ENCODE data around the gene SYT15B.
"Not testable (repeated sequence)": the region's sequence is repeated elsewhere in the genome, so short reads cannot be mapped to it uniquely, and the experiment has no call there.

SYT15B gene

DNA sequence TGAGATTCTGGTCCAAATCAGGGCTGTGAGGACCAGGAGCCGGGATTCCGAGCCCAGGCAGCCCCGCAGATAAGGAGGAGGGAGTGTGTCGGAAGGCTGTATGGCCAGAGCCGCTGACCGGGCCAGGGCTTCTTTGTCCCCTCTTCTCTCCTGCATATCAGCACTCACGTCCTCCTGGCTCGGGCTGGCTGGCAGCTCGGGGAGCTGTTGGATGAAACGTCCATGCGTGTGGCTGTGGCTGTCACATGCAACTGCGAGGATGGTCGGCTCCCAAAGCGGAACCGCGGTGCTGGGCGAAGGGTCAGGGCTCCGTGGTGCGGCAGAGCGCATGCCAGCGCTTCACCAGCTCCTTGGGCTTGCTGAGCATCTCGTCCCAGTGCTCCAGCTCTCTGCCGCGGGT lies 9.5 kb downstream of the SYT15B start:
- H3K4me1 ChIP-seq (ENCODE audit: control insufficient read depth, insufficient read depth, low read length); H3K27me3 ChIP-seq (ENCODE audit: control insufficient read depth, insufficient read depth, low read length); H3K9ac ChIP-seq (ENCODE audit: low read depth, low read length); H3K36me3 ChIP-seq (ENCODE audit: control insufficient read depth, insufficient read depth, low read length); H3K9me3 ChIP-seq (ENCODE audit: control insufficient read depth, insufficient read depth, low read length); H3K4me3 ChIP-seq (ENCODE audit: low read depth, low read length); H3K27ac ChIP-seq (ENCODE audit: low read depth, low read length): not testable (repeated sequence)

- H3K36me3 ChIP-seq (ENCODE audit: control insufficient read depth, insufficient read depth, low read length); H3K9me3 ChIP-seq (ENCODE audit: control insufficient read depth, insufficient read depth, low read length); H3K27me3 ChIP-seq (ENCODE audit: control insufficient read depth, insufficient read depth, low read length); H3K4me1 ChIP-seq (ENCODE audit: control insufficient read depth, insufficient read depth, low read length); H3K4me3 ChIP-seq (ENCODE audit: low read depth, low read length); H3K9ac ChIP-seq (ENCODE audit: low read depth, low read length); H3K27ac ChIP-seq (ENCODE audit: low read depth, low read length): not testable (repeated sequence)
Measured at GRCh38 chr10:47753176-47753575, 10.2 kb downstream of the SYT15B start.

GRCh38 chr10:47751821-47752220 lies 11.6 kb downstream of the SYT15B start:
- not testable (repeated sequence) for H3K9me3 ChIP-seq (ENCODE audit: control insufficient read depth, insufficient read depth, low read length); H3K27me3 ChIP-seq (ENCODE audit: control insufficient read depth, insufficient read depth, low read length); H3K27ac ChIP-seq (ENCODE audit: low read depth, low read length); H3K4me3 ChIP-seq (ENCODE audit: low read depth, low read length); H3K9ac ChIP-seq (ENCODE audit: low read depth, low read length); H3K36me3 ChIP-seq (ENCODE audit: control insufficient read depth, insufficient read depth, low read length); H3K4me1 ChIP-seq (ENCODE audit: control insufficient read depth, insufficient read depth, low read length)

DNA sequence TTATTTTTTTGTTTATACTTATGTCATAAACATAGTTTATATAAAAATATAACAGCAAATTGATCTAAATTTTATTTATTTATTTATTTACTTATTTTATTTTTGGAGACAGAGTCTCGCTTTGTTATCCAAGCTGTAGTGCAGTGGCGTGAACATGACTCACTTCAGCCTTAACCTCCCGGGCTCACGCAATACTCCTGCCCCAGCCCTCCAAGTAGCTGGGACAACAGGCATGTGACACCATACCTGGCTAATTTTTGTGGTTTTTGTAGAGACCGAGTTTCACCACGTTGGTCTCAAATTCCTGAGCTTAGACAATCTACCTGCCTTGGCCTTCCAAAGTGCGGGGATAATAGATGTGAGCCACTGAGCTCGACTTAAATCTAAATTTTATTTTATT lies 13.0 kb downstream of the SYT15B start:
- not testable (repeated sequence) for H3K27ac ChIP-seq (ENCODE audit: low read depth, low read length); H3K9ac ChIP-seq (ENCODE audit: low read depth, low read length); H3K4me1 ChIP-seq (ENCODE audit: control insufficient read depth, insufficient read depth, low read length); H3K4me3 ChIP-seq (ENCODE audit: low read depth, low read length); H3K27me3 ChIP-seq (ENCODE audit: control insufficient read depth, insufficient read depth, low read length); H3K9me3 ChIP-seq (ENCODE audit: control insufficient read depth, insufficient read depth, low read length); H3K36me3 ChIP-seq (ENCODE audit: control insufficient read depth, insufficient read depth, low read length)

DNA sequence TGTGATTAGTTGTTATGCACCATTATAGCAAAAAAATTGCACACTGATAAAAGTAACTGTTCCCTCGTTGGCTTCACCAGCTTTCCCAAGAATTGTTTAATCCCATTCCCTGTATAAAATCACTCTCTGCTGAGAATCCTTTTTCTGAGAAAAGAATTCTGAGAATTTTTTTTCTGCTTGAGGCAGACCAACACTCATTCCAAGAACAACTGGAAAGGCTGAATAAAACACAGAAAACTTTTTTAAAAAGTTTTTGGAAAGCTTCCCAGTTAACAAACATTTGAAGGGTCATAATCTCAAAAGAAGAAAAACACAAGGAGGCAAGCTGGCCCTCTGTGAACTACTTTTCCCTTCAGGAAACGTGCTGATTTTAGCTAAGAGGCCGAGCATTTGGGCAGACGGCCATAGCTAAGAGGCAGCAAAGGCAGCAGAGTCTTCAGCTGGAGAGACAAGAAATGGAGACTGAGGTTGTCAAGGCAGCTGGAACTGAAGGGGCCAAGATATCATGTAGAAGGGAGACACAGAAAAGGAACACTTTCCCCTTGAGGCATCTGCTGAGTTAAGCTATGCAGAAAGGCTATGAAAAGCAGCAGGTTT lies 16.5 kb downstream of the SYT15B start:
- H3K9ac ChIP-seq (ENCODE audit: low read depth, low read length); H3K27ac ChIP-seq (ENCODE audit: low read depth, low read length): not testable (repeated sequence)

GRCh38 chr10:47744881-47745280 lies 18.5 kb downstream of the SYT15B start:
- not testable (repeated sequence) for H3K27me3 ChIP-seq (ENCODE audit: control insufficient read depth, insufficient read depth, low read length); H3K9ac ChIP-seq (ENCODE audit: low read depth, low read length); H3K9me3 ChIP-seq (ENCODE audit: control insufficient read depth, insufficient read depth, low read length); H3K36me3 ChIP-seq (ENCODE audit: control insufficient read depth, insufficient read depth, low read length); H3K4me1 ChIP-seq (ENCODE audit: control insufficient read depth, insufficient read depth, low read length); H3K4me3 ChIP-seq (ENCODE audit: low read depth, low read length); H3K27ac ChIP-seq (ENCODE audit: low read depth, low read length)

More for the DNA sequence above, 16.5 kb downstream of the SYT15B start:
- not testable (repeated sequence) for H3K9me3 ChIP-seq (ENCODE audit: control insufficient read depth, insufficient read depth, low read length); H3K36me3 ChIP-seq (ENCODE audit: control insufficient read depth, insufficient read depth, low read length); H3K4me1 ChIP-seq (ENCODE audit: control insufficient read depth, insufficient read depth, low read length); H3K27me3 ChIP-seq (ENCODE audit: control insufficient read depth, insufficient read depth, low read length); H3K4me3 ChIP-seq (ENCODE audit: low read depth, low read length)

GRCh38 chr10:47743611-47744550 lies 19.5 kb downstream of the SYT15B start:
- not testable (repeated sequence) for H3K9me3 ChIP-seq (ENCODE audit: control insufficient read depth, insufficient read depth, low read length); H3K36me3 ChIP-seq (ENCODE audit: control insufficient read depth, insufficient read depth, low read length); H3K27ac ChIP-seq (ENCODE audit: low read depth, low read length); H3K27me3 ChIP-seq (ENCODE audit: control insufficient read depth, insufficient read depth, low read length); H3K4me1 ChIP-seq (ENCODE audit: control insufficient read depth, insufficient read depth, low read length); H3K9ac ChIP-seq (ENCODE audit: low read depth, low read length)
- H3K4me3 ChIP-seq (ENCODE audit: low read depth, low read length), result peak overlapping the region; percentile 56

GRCh38 chr10:47740868-47741267 lies 22.5 kb downstream of the SYT15B start:
- H3K36me3 ChIP-seq (ENCODE audit: control insufficient read depth, insufficient read depth, low read length); H3K9ac ChIP-seq (ENCODE audit: low read depth, low read length); H3K4me3 ChIP-seq (ENCODE audit: low read depth, low read length); H3K27me3 ChIP-seq (ENCODE audit: control insufficient read depth, insufficient read depth, low read length); H3K4me1 ChIP-seq (ENCODE audit: control insufficient read depth, insufficient read depth, low read length); H3K27ac ChIP-seq (ENCODE audit: low read depth, low read length); H3K9me3 ChIP-seq (ENCODE audit: control insufficient read depth, insufficient read depth, low read length): not testable (repeated sequence)

DNA sequence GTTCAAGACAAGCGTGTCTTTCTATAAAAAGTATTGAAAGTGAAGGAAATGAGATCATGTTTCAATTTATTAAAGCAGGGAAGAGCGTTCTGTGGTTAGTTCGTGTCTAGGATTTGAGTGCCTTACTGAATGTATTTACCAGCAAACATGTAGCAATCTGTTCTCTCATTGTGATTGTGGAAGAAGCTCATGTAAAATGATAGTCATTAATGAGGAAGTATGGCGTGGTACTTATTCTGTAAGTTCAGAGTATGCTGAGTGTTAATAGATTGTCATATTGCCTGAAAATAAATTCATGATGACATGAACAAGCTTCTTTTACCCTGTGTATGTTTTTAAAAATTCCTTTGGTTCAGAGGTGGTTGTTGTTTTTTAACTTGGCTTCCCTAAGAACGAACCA lies 32.5 kb downstream of the SYT15B start:
- not testable (repeated sequence) for H3K36me3 ChIP-seq (ENCODE audit: control insufficient read depth, insufficient read depth, low read length); H3K27me3 ChIP-seq (ENCODE audit: control insufficient read depth, insufficient read depth, low read length); H3K4me1 ChIP-seq (ENCODE audit: control insufficient read depth, insufficient read depth, low read length); H3K4me3 ChIP-seq (ENCODE audit: low read depth, low read length); H3K27ac ChIP-seq (ENCODE audit: low read depth, low read length); H3K9ac ChIP-seq (ENCODE audit: low read depth, low read length); H3K9me3 ChIP-seq (ENCODE audit: control insufficient read depth, insufficient read depth, low read length)

- H3K4me1 ChIP-seq (ENCODE audit: control insufficient read depth, insufficient read depth, low read length); H3K27ac ChIP-seq (ENCODE audit: low read depth, low read length): not testable (repeated sequence)
Measured at GRCh38 chr10:47725740-47726139, 37.7 kb downstream of the SYT15B start.

GRCh38 chr10:47725047-47725446 lies 38.3 kb downstream of the SYT15B start:
- not testable (repeated sequence) for H3K9me3 ChIP-seq (ENCODE audit: control insufficient read depth, insufficient read depth, low read length); H3K27ac ChIP-seq (ENCODE audit: low read depth, low read length); H3K27me3 ChIP-seq (ENCODE audit: control insufficient read depth, insufficient read depth, low read length); H3K9ac ChIP-seq (ENCODE audit: low read depth, low read length); H3K36me3 ChIP-seq (ENCODE audit: control insufficient read depth, insufficient read depth, low read length); H3K4me1 ChIP-seq (ENCODE audit: control insufficient read depth, insufficient read depth, low read length); H3K4me3 ChIP-seq (ENCODE audit: low read depth, low read length)

More at GRCh38 chr10:47725740-47726139, 37.7 kb downstream of the SYT15B start:
- H3K9ac ChIP-seq (ENCODE audit: low read depth, low read length); H3K27me3 ChIP-seq (ENCODE audit: control insufficient read depth, insufficient read depth, low read length); H3K36me3 ChIP-seq (ENCODE audit: control insufficient read depth, insufficient read depth, low read length); H3K4me3 ChIP-seq (ENCODE audit: low read depth, low read length); H3K9me3 ChIP-seq (ENCODE audit: control insufficient read depth, insufficient read depth, low read length): not testable (repeated sequence)

Data from HUES48 (cell line).